Activated T-helper 17 cell treated with anti-CD3 and anti-CD28 coated beads, Interleukin-2, amount 50 U/mL, for 72 hours (primary cell): Measurements from ENCODE around the gene IQCE. TPM values are rescaled to one million over a fixed set of nuclear protein-coding genes. Genes with fewer than 3 reads are reported as not detected.

Source experiments
- ATAC-seq: fragments of 150-1000 bp; cut with Tn5 transposase; replicated peaks from 2 replicates; pipeline ENCODE4 v1.10.0; 2021; ENCODE audit warnings: mild to moderate bottlenecking, moderate library complexity
- H3K27ac Mint-ChIP-seq: one replicate; pipeline ENCODE4 v1.8.0; 2022; ENCODE audit warnings: mixed read lengths
- H3K27me3 Mint-ChIP-seq: one replicate; pipeline ENCODE4 v1.8.0; 2022; ENCODE audit warnings: mixed read lengths
- H3K36me3 Mint-ChIP-seq: one replicate; pipeline ENCODE4 v1.8.0; 2022; ENCODE audit warnings: low read depth, mild to moderate bottlenecking, mixed read lengths
- H3K4me1 Mint-ChIP-seq: one replicate; pipeline ENCODE4 v1.8.0; 2022; ENCODE audit warnings: mixed read lengths
- H3K4me3 Mint-ChIP-seq: one replicate; pipeline ENCODE4 v1.8.0; 2022; ENCODE audit warnings: mild to moderate bottlenecking, mixed read lengths
- H3K9me3 Mint-ChIP-seq: one replicate; pipeline ENCODE4 v1.8.0; 2022; ENCODE audit warnings: mixed read lengths
- total RNA-seq, 2 donors: library from RNA; stranded (reverse); gene quantifications; one replicate each; pipeline ENCODE4 v1.2.3, GENCODE V29; 2022

IQCE gene
- total RNA-seq, 2 donors from 2014 or later: 11.2 to 15.3 TPM

DNA sequence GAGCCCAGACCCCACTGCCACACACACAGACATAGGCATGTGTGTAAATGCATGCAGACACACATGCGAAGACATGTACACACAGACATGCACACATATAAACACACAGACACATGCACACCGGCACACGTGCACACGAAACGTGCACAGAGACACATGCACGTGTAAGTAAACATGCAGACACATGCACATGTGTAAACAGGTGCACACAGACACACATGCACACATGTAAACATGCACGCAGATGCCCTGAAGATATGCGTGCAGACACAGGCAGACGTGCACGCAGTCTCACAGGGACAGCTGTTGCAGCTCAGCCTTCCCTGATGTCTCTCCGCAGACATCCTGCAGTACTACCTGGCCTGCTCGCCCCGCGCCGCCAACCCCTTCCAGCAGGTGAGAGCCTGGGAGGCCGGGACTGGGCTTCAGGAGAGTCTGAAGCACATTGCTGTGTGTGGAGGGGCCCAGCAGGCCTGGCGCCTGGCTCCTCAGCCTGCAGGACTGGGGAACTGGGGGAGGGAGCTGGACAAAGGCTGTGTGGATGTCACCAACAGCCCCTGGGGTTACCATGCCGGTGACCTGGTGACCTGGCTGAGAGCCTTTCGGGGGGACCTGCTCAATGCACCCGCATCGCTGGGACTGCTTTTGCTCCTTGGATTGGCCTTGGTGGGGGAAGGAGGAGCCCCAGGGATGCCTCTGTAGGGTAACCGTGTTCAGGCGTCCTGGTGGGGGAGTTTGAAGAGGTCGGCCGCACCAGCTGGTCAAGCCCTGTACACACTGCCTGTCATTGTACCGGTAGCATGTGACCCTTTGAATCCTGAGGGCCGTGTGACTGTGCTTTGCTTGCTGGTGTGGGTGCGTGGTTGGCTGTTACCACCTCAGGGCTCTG, 93.3 kb downstream of the IQCE start:
- ATAC-seq: no peak
- no peaks in the 10 kb centered on the region for H3K4me1 Mint-ChIP-seq
- no peak overlapping the region for H3K4me3 Mint-ChIP-seq

GRCh38 chr7:2652736-2653060, 93.9 kb downstream of the IQCE start:
- no peak for ATAC-seq
- H3K4me3 Mint-ChIP-seq: no peak overlapping the region
- no peaks in the 10 kb centered on the region for H3K9me3 Mint-ChIP-seq
- H3K27ac Mint-ChIP-seq: no peak overlapping the region
- no peaks in the 10 kb centered on the region for H3K36me3 Mint-ChIP-seq
- H3K4me1 Mint-ChIP-seq: no peaks in the 10 kb centered on the region
- no peaks in the 10 kb centered on the region for H3K27me3 Mint-ChIP-seq

More for the DNA sequence above, 93.3 kb downstream of the IQCE start:
- H3K36me3 Mint-ChIP-seq: no peaks in the 10 kb centered on the region
- no peaks in the 10 kb centered on the region for H3K27me3 Mint-ChIP-seq
- H3K27ac Mint-ChIP-seq: no peak overlapping the region
- no peaks in the 10 kb centered on the region for H3K9me3 Mint-ChIP-seq

- no peaks in the 10 kb centered on the region for H3K36me3 Mint-ChIP-seq
- no peak overlapping the region for H3K4me3 Mint-ChIP-seq
- no peaks in the 10 kb centered on the region for H3K9me3 Mint-ChIP-seq
- H3K27me3 Mint-ChIP-seq: no peaks in the 10 kb centered on the region
- no peaks in the 10 kb centered on the region for H3K4me1 Mint-ChIP-seq
- ATAC-seq: no peak
- no peak overlapping the region for H3K27ac Mint-ChIP-seq
Measured at GRCh38 chr7:2654059-2654458, 95.3 kb downstream of the IQCE start.

GRCh38 chr7:2655870-2656614, 97.3 kb downstream of the IQCE start:
- Mint-ChIP-seq H3K4me1 (no peaks in the 10 kb centered on the region), H3K9me3 (no peaks in the 10 kb centered on the region), H3K27ac (no peak overlapping the region), H3K27me3 (no peaks in the 10 kb centered on the region), H3K36me3 (no peaks in the 10 kb centered on the region), H3K4me3 (no peak overlapping the region)
- ATAC-seq: no peak

DNA sequence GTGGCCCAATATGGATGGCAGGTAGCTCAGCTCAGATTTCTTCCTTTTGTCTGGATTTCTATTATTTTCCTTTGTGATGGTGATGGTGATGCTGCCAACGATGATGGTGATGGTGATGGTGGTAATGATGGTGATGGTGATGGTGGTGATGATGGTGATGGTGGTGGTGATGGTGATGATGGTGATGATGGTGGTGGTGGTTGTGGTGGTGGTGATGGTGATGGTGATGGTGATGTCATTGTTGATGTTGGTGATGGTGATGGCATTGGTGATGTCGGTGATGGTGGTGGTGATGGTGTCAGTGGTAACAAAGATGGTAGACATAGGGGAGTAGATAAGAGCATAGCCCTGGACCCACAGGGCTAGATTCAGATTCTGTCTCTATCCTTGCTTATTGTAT, 98.4 kb downstream of the IQCE start:
- no peak overlapping the region for H3K4me3 Mint-ChIP-seq
- H3K27ac Mint-ChIP-seq: no peak overlapping the region
- H3K9me3 Mint-ChIP-seq: no peaks in the 10 kb centered on the region
- H3K4me1 Mint-ChIP-seq: no peaks in the 10 kb centered on the region
- H3K27me3 Mint-ChIP-seq: no peaks in the 10 kb centered on the region
- no peak for ATAC-seq
- no peaks in the 10 kb centered on the region for H3K36me3 Mint-ChIP-seq

DNA sequence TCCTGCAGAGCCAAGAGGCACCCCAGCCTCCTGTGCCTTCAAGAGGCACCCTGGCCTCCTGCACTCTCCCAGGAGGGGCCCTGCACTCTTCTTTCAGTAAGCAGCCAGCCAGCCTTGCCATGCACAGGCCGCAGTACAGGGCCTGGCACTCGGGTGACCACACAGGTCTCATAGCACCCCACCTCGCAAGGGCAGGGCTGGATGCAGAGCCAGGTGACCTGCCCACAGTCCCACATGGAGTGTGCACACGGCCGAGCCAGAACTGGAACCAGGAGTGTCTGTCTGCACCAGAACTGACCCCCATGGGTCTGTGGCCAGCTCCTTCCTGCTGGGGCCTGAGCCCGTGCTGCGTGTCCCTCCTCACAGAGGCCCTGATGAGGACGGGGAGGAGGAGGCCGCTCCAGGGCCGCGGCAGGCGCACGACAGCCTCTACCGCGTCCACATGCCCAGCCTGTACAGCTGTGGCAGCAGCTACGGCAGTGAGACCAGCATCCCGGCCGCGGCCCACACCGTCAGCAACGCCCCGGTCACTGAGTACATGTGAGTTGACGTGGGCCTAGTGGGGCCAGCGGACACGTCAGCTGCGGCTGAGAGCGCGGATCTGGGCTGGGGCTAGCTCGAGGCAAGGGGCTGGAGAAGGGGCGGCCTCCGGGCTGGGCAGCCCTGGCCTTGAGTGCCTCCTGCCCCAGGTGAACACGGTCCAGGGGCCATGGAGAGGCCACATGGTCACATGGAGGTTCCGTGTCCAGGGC, 99.3 kb downstream of the IQCE start:
- no peak for ATAC-seq
- Mint-ChIP-seq H3K27me3 (no peaks in the 10 kb centered on the region), H3K9me3 (no peaks in the 10 kb centered on the region), H3K4me1 (no peaks in the 10 kb centered on the region), H3K27ac (no peak overlapping the region), H3K4me3 (no peak overlapping the region), H3K36me3 (no peaks in the 10 kb centered on the region)

- Mint-ChIP-seq H3K36me3 (no peaks in the 10 kb centered on the region), H3K4me3 (no peak overlapping the region), H3K9me3 (no peaks in the 10 kb centered on the region), H3K27me3 (no peaks in the 10 kb centered on the region), H3K27ac (no peak overlapping the region), H3K4me1 (no peaks in the 10 kb centered on the region)
- no peak for ATAC-seq
Measured at GRCh38 chr7:2658941-2659340, 100.2 kb downstream of the IQCE start.

DNA sequence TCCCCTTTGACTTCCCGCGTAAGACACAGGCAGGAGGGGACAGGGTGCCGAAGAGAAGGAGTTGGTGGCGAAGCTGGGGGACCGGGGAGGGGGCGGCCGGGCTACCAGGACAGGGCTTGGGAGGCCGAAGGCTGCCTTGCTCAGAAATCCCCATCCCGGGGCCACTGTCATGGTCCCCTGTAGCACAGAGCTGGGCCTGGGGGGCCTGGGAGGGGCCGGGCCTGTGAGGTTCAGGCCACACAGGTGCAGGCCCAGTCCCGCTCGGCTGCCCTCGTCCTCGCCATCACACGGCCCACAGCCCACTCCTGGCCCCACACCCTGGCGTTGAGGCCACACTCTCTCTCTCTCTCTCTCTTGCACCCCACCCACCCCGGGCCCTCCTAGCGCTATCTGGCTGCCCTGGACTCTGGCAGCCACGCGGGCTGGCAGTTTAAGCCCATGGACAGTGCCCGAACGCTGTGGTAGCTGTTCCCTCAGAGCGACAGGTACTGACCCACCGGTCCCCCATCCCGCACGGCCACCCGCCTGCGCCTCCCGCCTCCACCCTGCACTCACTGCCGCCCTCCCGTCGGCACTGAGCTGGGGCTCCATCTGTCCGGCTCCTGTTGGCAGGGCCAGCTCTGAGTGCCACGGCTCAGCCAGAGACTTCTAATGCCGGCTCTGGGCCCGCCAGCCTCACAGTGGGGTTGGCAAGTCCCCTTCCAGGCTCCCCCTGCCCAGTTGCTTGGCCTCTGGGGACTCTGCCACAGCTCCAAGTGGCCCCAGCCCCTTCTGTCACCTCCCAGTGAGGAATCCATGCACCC, 101.0 kb downstream of the IQCE start:
- H3K27ac Mint-ChIP-seq: no peak overlapping the region
- no peaks in the 10 kb centered on the region for H3K36me3 Mint-ChIP-seq
- H3K4me1 Mint-ChIP-seq: no peaks in the 10 kb centered on the region
- no peak for ATAC-seq
- H3K4me3 Mint-ChIP-seq: no peak overlapping the region
- H3K27me3 Mint-ChIP-seq: no peaks in the 10 kb centered on the region
- H3K9me3 Mint-ChIP-seq: no peaks in the 10 kb centered on the region

DNA sequence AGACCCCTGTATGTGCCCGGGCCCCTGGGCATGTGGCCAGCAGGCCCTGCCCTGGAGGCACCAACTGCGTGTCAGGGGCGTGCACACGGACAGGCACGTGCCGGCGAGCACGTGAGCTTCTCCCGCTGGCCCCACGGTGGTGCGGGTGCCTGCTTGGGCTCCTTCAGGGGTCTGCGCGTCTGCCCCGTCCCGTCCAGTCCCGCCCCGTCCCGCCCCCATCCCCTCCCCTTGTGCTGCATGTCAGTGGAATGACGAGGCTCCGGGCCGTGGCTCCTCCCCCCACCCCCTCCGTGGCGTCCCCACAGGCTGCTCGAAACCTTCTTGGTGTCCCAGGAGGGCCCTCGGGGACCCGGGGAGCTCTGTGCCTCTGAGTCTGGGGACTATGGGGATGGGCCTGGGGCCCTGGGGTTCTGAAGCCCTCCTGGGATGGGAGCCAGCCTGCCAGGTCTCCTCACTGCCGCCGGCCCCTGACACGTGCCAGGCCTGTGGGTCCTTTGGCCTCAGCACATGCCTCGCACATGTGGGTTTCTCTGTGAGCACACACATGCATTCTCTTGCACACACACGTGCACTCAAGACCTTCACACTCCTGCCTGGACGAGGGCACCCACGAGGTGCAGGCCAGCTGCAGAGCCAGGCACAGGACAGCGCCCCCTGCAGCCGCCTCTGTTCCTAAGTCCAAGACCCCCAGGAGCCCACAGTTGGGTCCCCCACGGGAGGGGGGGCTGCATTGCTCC, 101.7 kb downstream of the IQCE start:
- Mint-ChIP-seq H3K4me1 (no peaks in the 10 kb centered on the region), H3K4me3 (no peak overlapping the region), H3K27me3 (no peaks in the 10 kb centered on the region), H3K9me3 (no peaks in the 10 kb centered on the region), H3K27ac (no peak overlapping the region), H3K36me3 (no peaks in the 10 kb centered on the region)
- no peak for ATAC-seq

DNA sequence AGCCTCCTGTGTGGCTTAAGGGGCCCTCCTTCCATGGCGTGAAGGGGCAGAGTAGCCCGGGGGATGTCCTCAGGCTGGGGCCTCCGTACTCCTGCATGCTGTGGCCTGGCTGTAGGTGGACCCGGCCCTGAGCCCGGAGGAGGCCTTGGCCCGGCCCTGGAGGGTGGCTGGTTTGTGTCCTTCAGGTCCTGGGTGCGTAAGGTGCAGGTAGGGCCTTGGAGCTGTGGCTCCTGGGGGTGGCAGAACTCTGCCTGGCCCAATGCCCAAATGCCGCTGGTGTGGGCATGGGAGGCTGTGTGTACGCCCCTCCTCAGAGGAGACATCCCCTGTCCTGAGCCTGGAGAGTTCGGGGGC, 102.3 kb downstream of the IQCE start:
- Mint-ChIP-seq H3K4me1 (no peaks in the 10 kb centered on the region), H3K36me3 (no peaks in the 10 kb centered on the region), H3K27ac (no peak overlapping the region), H3K27me3 (no peaks in the 10 kb centered on the region), H3K9me3 (no peaks in the 10 kb centered on the region), H3K4me3 (no peak overlapping the region)
- no peak for ATAC-seq

DNA sequence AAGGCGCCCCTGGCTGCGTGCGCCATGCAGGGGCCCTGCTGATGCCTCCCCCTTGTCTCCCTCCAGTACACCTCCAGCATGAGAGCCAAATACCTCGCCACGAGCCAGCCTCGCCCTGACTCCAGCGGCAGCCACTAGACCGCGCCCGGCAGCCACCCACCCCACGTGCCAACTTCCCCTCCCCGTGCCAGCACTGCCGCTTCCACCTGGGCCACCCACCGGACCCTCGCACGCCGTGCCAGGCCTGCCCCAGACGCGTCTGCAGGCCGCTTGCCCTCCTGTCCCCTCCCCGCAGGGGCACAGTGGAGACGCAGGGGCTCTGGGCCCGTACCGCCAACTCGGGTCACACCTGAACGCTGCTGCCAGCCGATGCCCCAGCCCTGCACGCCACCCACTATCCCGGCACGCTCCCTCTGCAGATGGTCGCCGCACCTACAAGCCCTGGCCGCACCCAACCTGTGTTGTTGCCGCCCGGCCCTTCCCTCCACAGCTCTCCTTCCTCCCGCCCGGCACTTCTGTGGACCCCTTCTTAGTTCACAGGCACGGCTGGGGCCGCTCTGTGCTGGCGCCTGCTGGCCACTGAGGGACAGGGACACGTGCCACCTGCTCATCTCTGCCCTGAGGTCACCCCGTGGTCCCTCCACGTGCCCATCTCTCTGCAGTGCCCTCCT, 103.0 kb downstream of the IQCE start:
- Mint-ChIP-seq H3K27ac (no peak overlapping the region), H3K27me3 (no peaks in the 10 kb centered on the region), H3K9me3 (no peaks in the 10 kb centered on the region), H3K4me3 (no peak overlapping the region), H3K36me3 (no peaks in the 10 kb centered on the region), H3K4me1 (no peaks in the 10 kb centered on the region)
- no peak for ATAC-seq

GRCh38 chr7:2662273-2663120, 103.7 kb downstream of the IQCE start:
- H3K9me3 Mint-ChIP-seq: no peaks in the 10 kb centered on the region
- H3K4me1 Mint-ChIP-seq: no peaks in the 10 kb centered on the region
- no peak for ATAC-seq
- no peaks in the 10 kb centered on the region for H3K36me3 Mint-ChIP-seq
- no peak overlapping the region for H3K4me3 Mint-ChIP-seq
- H3K27ac Mint-ChIP-seq: no peak overlapping the region
- H3K27me3 Mint-ChIP-seq: no peaks in the 10 kb centered on the region
